Stimulated activated naive B cell treated with anti-CD40 and anti-IgM and Interleukin-4, amounts not matched to agents 10 μg/mL and 1 μg/mL and 100 μg/mL, for 72 hours (primary cell): ENCODE measurements around the gene ARMC12.
"Not testable (repeated sequence)": the region's sequence is repeated elsewhere in the genome, so short reads cannot be mapped to it uniquely, and the experiment has no call there.

Experiments
- ATAC-seq, 2 donors: fragments of 150-1000 bp; cut with Tn5 transposase; replicated peaks; 2 replicates each; pipeline ENCODE4 v1.10.0; 2021; ENCODE audit warnings: moderate library complexity in 1 of 2
- DNase-seq: peaks from one replicate; pipeline ENCODE4 v3.0.0; 2021
- H3K27ac Mint-ChIP-seq: one replicate; pipeline ENCODE4 v1.8.0; 2022; ENCODE audit warnings: mild to moderate bottlenecking, mixed read lengths
- H3K27me3 Mint-ChIP-seq, 2 donors: one replicate each; pipeline ENCODE4 v1.8.0; 2022; ENCODE audit warnings: mixed read lengths in 2 of 2
- H3K36me3 Mint-ChIP-seq, 2 donors: one replicate each; pipeline ENCODE4 v1.8.0; 2022; ENCODE audit warnings: mixed read lengths in 2 of 2, mild to moderate bottlenecking in 1 of 2
- H3K4me1 Mint-ChIP-seq, 2 donors: one replicate each; pipeline ENCODE4 v1.8.0; 2022; ENCODE audit warnings: mixed read lengths in 2 of 2, mild to moderate bottlenecking in 1 of 2
- H3K4me3 Mint-ChIP-seq, 2 donors: one replicate each; pipeline ENCODE4 v1.8.0; 2022; ENCODE audit warnings: mild to moderate bottlenecking in 2 of 2, mixed read lengths in 2 of 2, moderate library complexity in 1 of 2
- H3K9me3 Mint-ChIP-seq, 2 donors: one replicate each; pipeline ENCODE4 v1.8.0; 2022; ENCODE audit warnings: mixed read lengths in 2 of 2, mild to moderate bottlenecking in 1 of 2

Gene ARMC12

GRCh38 chr6:35736982-35737412, at the start of gene ARMC12:
TSS of gene ARMC12 (plus strand) at chr6:35737032. CDS start at chr6:35737109, 77 bp downstream.
- H3K36me3 Mint-ChIP-seq: no peaks in the 10 kb centered on the region
- no peaks in the 10 kb centered on the region for H3K27me3 Mint-ChIP-seq
- no peak for DNase-seq
- ATAC-seq: no peak
- no peaks in the 10 kb centered on the region for H3K9me3 Mint-ChIP-seq
- peaks cover 19 to 29% of the 10 kb centered on the region in 2 donors for H3K4me1 Mint-ChIP-seq
- no peak within 1 kb of the TSS for H3K4me3 Mint-ChIP-seq
- H3K27ac Mint-ChIP-seq: no peak within 1 kb of the TSS

GRCh38 chr6:35687658-35688604, 48.9 kb upstream of the ARMC12 start:
- H3K27me3 Mint-ChIP-seq: no peaks in the 10 kb centered on the region
- H3K27ac Mint-ChIP-seq: peak overlapping the region; percentile 72
- H3K9me3 Mint-ChIP-seq: no peaks in the 10 kb centered on the region
- peaks cover 6 to 15% of the 10 kb centered on the region in 2 donors for H3K4me1 Mint-ChIP-seq
- no peaks in the 10 kb centered on the region for H3K36me3 Mint-ChIP-seq
- DNase-seq (peak; percentile 45), ATAC-seq (peak; percentile 59 to 65)
- peak overlapping the region; percentile 88 to 89 for H3K4me3 Mint-ChIP-seq

GRCh38 chr6:35688605-35689322, 48.1 kb upstream of the ARMC12 start, which contains the start of gene FKBP5:
TSS of gene FKBP5 (minus strand) at chr6:35688915. CDS start at chr6:35642824, 46,091 bp downstream.
- DNase-seq (peak; percentile 85), ATAC-seq (peak; percentile 92 to 93)
- Mint-ChIP-seq H3K27me3 (no peaks in the 10 kb centered on the region), H3K4me3 (peak within 1 kb of the TSS; percentile 88 to 89), H3K36me3 (no peaks in the 10 kb centered on the region), H3K9me3 (no peaks in the 10 kb centered on the region), H3K4me1 (peaks cover 6 to 15% of the 10 kb centered on the region in 2 donors), H3K27ac (peak within 1 kb of the TSS; percentile 92)

- H3K27ac Mint-ChIP-seq, H3K4me3 Mint-ChIP-seq, DNase-seq, H3K36me3 Mint-ChIP-seq, H3K27me3 Mint-ChIP-seq, H3K9me3 Mint-ChIP-seq, ATAC-seq: not testable (repeated sequence)
- peaks cover 6 to 15% of the 10 kb centered on the region in 2 donors for H3K4me1 Mint-ChIP-seq
Measured at GRCh38 chr6:35690006-35690405, 46.8 kb upstream of the ARMC12 start.

- no peak for DNase-seq
- Mint-ChIP-seq H3K36me3 (no peaks in the 10 kb centered on the region), H3K4me1 (peaks cover 6 to 15% of the 10 kb centered on the region in 2 donors), H3K27me3 (no peaks in the 10 kb centered on the region), H3K4me3 (no peak overlapping the region), H3K27ac (no peak overlapping the region), H3K9me3 (no peaks in the 10 kb centered on the region)
- no peak for ATAC-seq
Measured at GRCh38 chr6:35690484-35690883, 46.3 kb upstream of the ARMC12 start.

- H3K4me1 Mint-ChIP-seq: peaks cover 6 to 15% of the 10 kb centered on the region in 2 donors
- no peaks in the 10 kb centered on the region for H3K9me3 Mint-ChIP-seq
- H3K4me3 Mint-ChIP-seq: no peak overlapping the region
- H3K27me3 Mint-ChIP-seq: no peaks in the 10 kb centered on the region
- no peak overlapping the region for H3K27ac Mint-ChIP-seq
- DNase-seq: no peak
- ATAC-seq: no peak
- no peaks in the 10 kb centered on the region for H3K36me3 Mint-ChIP-seq
Measured at GRCh38 chr6:35691027-35691824, 45.6 kb upstream of the ARMC12 start.

- ATAC-seq (peak in 1 of 2 donors; percentile 36), DNase-seq (no peak)
- no peak overlapping the region for H3K27ac Mint-ChIP-seq
- H3K36me3 Mint-ChIP-seq: no peaks in the 10 kb centered on the region
- H3K27me3 Mint-ChIP-seq: no peaks in the 10 kb centered on the region
- H3K9me3 Mint-ChIP-seq: no peaks in the 10 kb centered on the region
- H3K4me1 Mint-ChIP-seq: peaks cover 0 to 1% of the 10 kb centered on the region in 2 donors
- no peak overlapping the region for H3K4me3 Mint-ChIP-seq
Measured at GRCh38 chr6:35694462-35694861, 42.4 kb upstream of the ARMC12 start.

- H3K27ac Mint-ChIP-seq, DNase-seq, H3K27me3 Mint-ChIP-seq, H3K4me3 Mint-ChIP-seq, H3K36me3 Mint-ChIP-seq, H3K9me3 Mint-ChIP-seq, H3K4me1 Mint-ChIP-seq, ATAC-seq: not testable (repeated sequence)
Measured at GRCh38 chr6:35698430-35698829, 38.4 kb upstream of the ARMC12 start.

GRCh38 chr6:35698858-35699257, 38.0 kb upstream of the ARMC12 start:
- Mint-ChIP-seq H3K9me3 (peaks cover 0 to under 1% of the 10 kb centered on the region in 2 donors), H3K4me1 (no peaks in the 10 kb centered on the region), H3K4me3 (no peak overlapping the region), H3K27me3 (no peaks in the 10 kb centered on the region), H3K36me3 (no peaks in the 10 kb centered on the region), H3K27ac (no peak overlapping the region)
- no peak for DNase-seq
- ATAC-seq: no peak

- Mint-ChIP-seq H3K4me3 (no peak overlapping the region), H3K27me3 (no peaks in the 10 kb centered on the region)
Measured at GRCh38 chr6:35703554-35703953, 33.3 kb upstream of the ARMC12 start.

GRCh38 chr6:35706468-35706867, 30.4 kb upstream of the ARMC12 start:
- Mint-ChIP-seq H3K36me3 (no peaks in the 10 kb centered on the region), H3K27ac (no peak overlapping the region), H3K9me3 (peaks cover 0 to 4% of the 10 kb centered on the region in 2 donors), H3K4me3 (no peak overlapping the region), H3K27me3 (no peaks in the 10 kb centered on the region), H3K4me1 (no peaks in the 10 kb centered on the region)
- ATAC-seq (no peak), DNase-seq (no peak)

More at GRCh38 chr6:35703554-35703953, 33.3 kb upstream of the ARMC12 start:
- Mint-ChIP-seq H3K4me1 (no peaks in the 10 kb centered on the region), H3K9me3 (peaks cover 0 to 3% of the 10 kb centered on the region in 2 donors), H3K36me3 (no peaks in the 10 kb centered on the region), H3K27ac (no peak overlapping the region)
- ATAC-seq (peak in 1 of 2 donors; percentile 21), DNase-seq (no peak)

GRCh38 chr6:35707714-35708407, 29.0 kb upstream of the ARMC12 start:
- Mint-ChIP-seq H3K27ac (no peak overlapping the region), H3K4me1 (no peaks in the 10 kb centered on the region)

GRCh38 chr6:35708585-35708984, 28.2 kb upstream of the ARMC12 start:
- no peak overlapping the region for H3K4me3 Mint-ChIP-seq
- H3K4me1 Mint-ChIP-seq: no peaks in the 10 kb centered on the region
- peaks cover 0 to 4% of the 10 kb centered on the region in 2 donors for H3K9me3 Mint-ChIP-seq
- H3K27ac Mint-ChIP-seq: no peak overlapping the region
- ATAC-seq (no peak), DNase-seq (no peak)
- no peaks in the 10 kb centered on the region for H3K27me3 Mint-ChIP-seq
- H3K36me3 Mint-ChIP-seq: no peaks in the 10 kb centered on the region

More at GRCh38 chr6:35707714-35708407, 29.0 kb upstream of the ARMC12 start:
- Mint-ChIP-seq H3K27me3 (no peaks in the 10 kb centered on the region), H3K9me3 (peaks cover 0 to 4% of the 10 kb centered on the region in 2 donors), H3K4me3 (no peak overlapping the region), H3K36me3 (no peaks in the 10 kb centered on the region)
- ATAC-seq (no peak), DNase-seq (no peak)
